Measurements from ENCODE around the gene MRPL49. TPM values are rescaled to one million over a fixed set of nuclear protein-coding genes. Genes with fewer than 3 reads are reported as not detected.

The MRPL49 gene
- total and polyA plus RNA-seq, 2 of the 8 experiments (the other 6 are each of a cell fraction or from before 2014, with no cell fraction given), result 54.0 to 84.8 TPM

DNA sequence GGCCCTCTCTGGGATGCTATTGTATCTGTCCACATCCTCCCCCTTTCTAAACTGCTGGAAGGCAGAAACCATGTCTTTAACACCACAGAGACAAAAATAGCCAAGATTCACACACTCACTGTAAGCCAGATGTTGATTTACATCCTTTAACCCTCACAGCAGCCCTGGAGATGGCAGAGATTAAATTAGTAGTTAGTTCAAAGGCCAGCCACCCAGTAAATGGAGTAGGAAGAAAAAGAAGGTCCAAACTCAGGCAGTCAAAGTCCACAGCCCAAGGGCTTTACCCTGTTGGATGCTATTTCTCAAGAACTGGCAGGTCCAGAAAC, 2.5 kb upstream of the MRPL49 start:
- Histone ChIP-seq H3K4me1 (replicated peaks in 1 of 4; ENCODE audit: control insufficient read depth in 3 of 4, insufficient read depth in 4 of 4, low read length in 3 of 4) (peaks cover 0 to 13% (median 8%) of the 10 kb centered on the region in 4 experiments; a peak in 6 of 7 replicates), H3K14ac (ENCODE audit: insufficient read length) (no peak overlapping the region), H3K18ac (ENCODE audit: extremely low read depth, low read length) (no peak overlapping the region), H2BK120ac (replicated peaks; ENCODE audit: low read depth, low read length) (no peak overlapping the region), H3K56ac (replicated peaks; ENCODE audit: insufficient read length, low read depth, low read length) (no peak overlapping the region), H3K9me3 (ENCODE audit: insufficient read depth in 2 of 2, low read depth in 1 of 2, low read length in 1 of 2) (no peaks in the 10 kb centered on the region), H3K23ac (ENCODE audit: insufficient read length) (no peak overlapping the region), H4K8ac (ENCODE audit: extremely low read depth, insufficient read depth, low read length) (no peak overlapping the region), H3K4me2 (ENCODE audit: insufficient read depth in 1 of 2, low read depth in 2 of 2, low read length in 2 of 2) (no peak overlapping the region), H3K4me3 (ENCODE audit: extremely low read depth in 1 of 4, insufficient read depth in 2 of 4, low read depth in 3 of 4, low read length in 4 of 4) (no peak overlapping the region), H3K36me3 (ENCODE audit: control insufficient read depth in 2 of 4, insufficient read depth in 4 of 4, low read length in 3 of 4) (peaks cover 11 to 36% (median 20%) of the 10 kb centered on the region in 4 experiments), H3K27me3 (replicated peaks in 1 of 4; ENCODE audit: control insufficient read depth in 3 of 4, extremely low read depth in 1 of 4, insufficient read depth in 3 of 4, low read length in 3 of 4) (no peaks in the 10 kb centered on the region), H3K79me2 (ENCODE audit: control insufficient read depth in 1 of 2, insufficient read depth in 2 of 2, low read length in 2 of 2) (peaks cover 6 to 41% of the 10 kb centered on the region in 2 experiments), H3K27ac (ENCODE audit: low read depth, low read length) (no peak overlapping the region), H3K4ac (replicated peaks; ENCODE audit: insufficient read length, low read depth, low read length) (no peak overlapping the region), H2BK5ac (ENCODE audit: low read depth, low read length) (no peak overlapping the region), H3K9ac (replicated peaks in 1 of 4; ENCODE audit: extremely low read depth in 1 of 4, low read depth in 3 of 4, low read length in 3 of 4) (no peak overlapping the region), H3K79me1 (ENCODE audit: low read depth, low read length) (peaks cover 13% of the 10 kb centered on the region), H4K91ac (replicated peaks; ENCODE audit: insufficient read length, low read length) (no peak overlapping the region), H4K20me1 (replicated peaks in 1 of 2; ENCODE audit: control insufficient read depth in 1 of 2, insufficient read depth in 2 of 2, low read length in 2 of 2) (peaks cover 4 to 6% of the 10 kb centered on the region in 2 experiments), H2AFZ (ENCODE audit: low read length) (no peak overlapping the region), H2BK15ac (ENCODE audit: low read length) (no peak overlapping the region), H2BK20ac (ENCODE audit: low read length) (no peak overlapping the region), H2BK12ac (ENCODE audit: low read depth, low read length) (no peak overlapping the region), H2AK5ac (ENCODE audit: low read depth, low read length) (no peak overlapping the region), H4K5ac (ENCODE audit: insufficient read length, low read depth, low read length) (no peak overlapping the region), H3K23me2 (ENCODE audit: low read depth, low read length) (peaks cover 8% of the 10 kb centered on the region; the same call in 1 of the 2 replicates)
- FAIRE-seq (no peak), DNase-seq (ENCODE audit: low read depth in 1 of 2, low spot score in 2 of 2) (no peak)
- POLR2A ChIA-PET (ENCODE audit: partially characterized antibody), result interaction anchor here (1.1 to 17.4 kb wide), 6 partner anchors 12 to 72 kb away, joined by 3 to 305 read pairs (median 20); partner anchors contain the start of genes CAPN1, SYVN1 and VPS51
- CTCF ChIA-PET (ENCODE audit: partially characterized antibody), result interaction anchor here (0.6 to 3.0 kb wide), 8 partner anchors 9 to 272 kb away, joined by 3 to 14 read pairs (median 4); partner anchors contain the start of gene TM7SF2
- TF ChIP-seq SP4 (IDR thresholded peaks at IDR 0.05; ENCODE audit: low read length), result no peak
- TF ChIP-seq, protein P1, sequence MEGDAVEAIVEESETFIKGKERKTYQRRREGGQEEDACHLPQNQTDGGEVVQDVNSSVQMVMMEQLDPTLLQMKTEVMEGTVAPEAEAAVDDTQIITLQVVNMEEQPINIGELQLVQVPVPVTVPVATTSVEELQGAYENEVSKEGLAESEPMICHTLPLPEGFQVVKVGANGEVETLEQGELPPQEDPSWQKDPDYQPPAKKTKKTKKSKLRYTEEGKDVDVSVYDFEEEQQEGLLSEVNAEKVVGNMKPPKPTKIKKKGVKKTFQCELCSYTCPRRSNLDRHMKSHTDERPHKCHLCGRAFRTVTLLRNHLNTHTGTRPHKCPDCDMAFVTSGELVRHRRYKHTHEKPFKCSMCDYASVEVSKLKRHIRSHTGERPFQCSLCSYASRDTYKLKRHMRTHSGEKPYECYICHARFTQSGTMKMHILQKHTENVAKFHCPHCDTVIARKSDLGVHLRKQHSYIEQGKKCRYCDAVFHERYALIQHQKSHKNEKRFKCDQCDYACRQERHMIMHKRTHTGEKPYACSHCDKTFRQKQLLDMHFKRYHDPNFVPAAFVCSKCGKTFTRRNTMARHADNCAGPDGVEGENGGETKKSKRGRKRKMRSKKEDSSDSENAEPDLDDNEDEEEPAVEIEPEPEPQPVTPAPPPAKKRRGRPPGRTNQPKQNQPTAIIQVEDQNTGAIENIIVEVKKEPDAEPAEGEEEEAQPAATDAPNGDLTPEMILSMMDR (IDR thresholded peaks at IDR 0.05; ENCODE audit: control extremely low read depth in 1 of 3, insufficient read depth in 1 of 3, low read depth in 1 of 3, low read length in 3 of 3), result no peak
- TF ChIP-seq RFX5 (IDR thresholded peaks at IDR 0.05; ENCODE audit: borderline replicate concordance, low read depth, low read length), result no peak
- no peak for TF ChIP-seq CBX8 (IDR thresholded peaks at IDR 0.05; ENCODE audit: borderline replicate concordance, low read depth, low read length)
- TF ChIP-seq POU5F1 (IDR thresholded peaks at IDR 0.05; ENCODE audit: low read depth, low read length), result no peak
- no peak for TF ChIP-seq TEAD4 (IDR thresholded peaks at IDR 0.05; ENCODE audit: low read depth, low read length)
- no peak for TF ChIP-seq TCF12 (IDR thresholded peaks at IDR 0.05; ENCODE audit: low read depth, low read length)
- TF ChIP-seq, protein P2, sequence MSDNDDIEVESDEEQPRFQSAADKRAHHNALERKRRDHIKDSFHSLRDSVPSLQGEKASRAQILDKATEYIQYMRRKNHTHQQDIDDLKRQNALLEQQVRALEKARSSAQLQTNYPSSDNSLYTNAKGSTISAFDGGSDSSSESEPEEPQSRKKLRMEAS (IDR thresholded peaks at IDR 0.05), result no peak
- TF ChIP-seq TAF1 (IDR thresholded peaks at IDR 0.05; ENCODE audit: low read depth, low read length), result no peak
- no peak for TF ChIP-seq HDAC2 (IDR thresholded peaks at IDR 0.05; ENCODE audit: borderline replicate concordance in 1 of 2, low read depth in 2 of 2, low read length in 2 of 2)
- TF ChIP-seq RAD21 (IDR thresholded peaks at IDR 0.05 in 1 of 2, conservative IDR thresholded peaks at IDR 0.05 in 1 of 2; ENCODE audit: low read depth in 2 of 2, low read length in 2 of 2), result no peak
- TF ChIP-seq EZH2 (IDR thresholded peaks at IDR 0.05; ENCODE audit: low read depth, low read length, severe bottlenecking), result no peak

All from H1 (cell line).